ENCODE measurements around the gene GAMT.

GAMT gene

GRCh38 chr19:1445185-1445931 lies 44.0 kb upstream of the GAMT start:
- peak overlapping the region; percentile 67 for H2AFZ ChIP-seq (ENCODE audit: low read depth, low read length)
- peak; percentile 80 for DNase-seq

DNA sequence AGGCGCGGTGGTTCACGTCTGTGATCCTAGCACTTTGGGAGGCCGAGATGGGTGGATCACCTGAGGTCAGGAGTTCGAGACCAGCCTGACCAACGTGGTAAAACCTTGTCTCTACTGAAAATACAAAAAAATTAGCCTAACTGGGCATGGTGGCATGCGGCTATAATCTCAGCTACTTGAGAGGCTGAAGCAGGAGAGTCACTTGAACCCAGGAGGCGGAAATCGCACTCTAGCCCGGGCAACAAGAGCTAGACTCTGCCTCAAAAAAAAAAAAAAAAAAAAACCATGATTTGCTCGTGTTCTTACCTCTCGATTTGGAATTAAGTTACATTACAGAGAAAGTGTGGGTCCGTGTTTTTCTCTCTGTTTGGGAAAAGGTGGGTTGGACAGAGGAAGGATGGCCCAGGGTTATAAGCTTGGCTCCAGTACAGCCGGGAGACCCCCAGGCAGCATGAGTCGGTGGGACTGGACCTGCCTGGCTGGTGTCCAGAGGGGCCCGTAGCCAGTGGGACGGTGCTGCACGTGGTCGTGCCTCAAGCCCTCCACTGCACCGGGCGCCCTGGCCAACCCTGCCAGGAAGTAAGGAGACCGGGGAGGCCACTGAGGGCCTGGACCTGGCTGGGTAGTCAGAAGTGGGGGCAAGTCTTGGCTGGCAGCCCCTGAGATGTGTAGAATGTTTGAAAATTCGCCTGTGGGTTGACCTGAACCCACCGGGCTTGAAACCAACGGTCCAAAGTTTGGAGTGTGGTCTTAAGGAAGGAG lies 40.5 kb upstream of the GAMT start:
- ATAC-seq (ENCODE audit: insufficient read depth, low read depth) (no peak), DNase-seq (no peak)
- TF ChIP-seq CTCF (IDR thresholded peaks at IDR 0.05; ENCODE audit: borderline replicate concordance, extremely low read depth, low read length, poor library complexity, severe bottlenecking) (no peak), EZH2 (IDR thresholded peaks at IDR 0.05; ENCODE audit: borderline replicate concordance, low read depth, low read length, severe bottlenecking) (no peak)
- Histone ChIP-seq H3K36me3 (ENCODE audit: insufficient read depth, low read length) (peaks cover 39% of the 10 kb centered on the region), H3K4me1 (ENCODE audit: insufficient read depth, low read length) (peaks cover 36% of the 10 kb centered on the region), H3K4me2 (ENCODE audit: insufficient read depth, low read length) (no peak overlapping the region), H4K20me1 (ENCODE audit: insufficient read depth, low read length) (peaks cover 57% of the 10 kb centered on the region), H3K27me3 (ENCODE audit: insufficient read depth, low read length, poor library complexity) (no peaks in the 10 kb centered on the region), H3K9me3 (ENCODE audit: insufficient read depth, low read length, severe bottlenecking) (no peaks in the 10 kb centered on the region), H2AFZ (ENCODE audit: low read depth, low read length) (no peak overlapping the region), H3K4me3 (ENCODE audit: low read depth in 1 of 2, low read length in 2 of 2) (no peak overlapping the region), H3K27ac (ENCODE audit: low read length) (no peak overlapping the region), H3K79me2 (ENCODE audit: insufficient read depth, low read length) (peaks cover 37% of the 10 kb centered on the region), H3K9ac (ENCODE audit: low read depth, low read length) (no peak overlapping the region)

More at GRCh38 chr19:1445185-1445931, 44.0 kb upstream of the GAMT start:
- Histone ChIP-seq H3K4me1 (ENCODE audit: insufficient read depth, low read length) (peaks cover 18% of the 10 kb centered on the region), H3K27me3 (ENCODE audit: insufficient read depth, low read length, poor library complexity) (no peaks in the 10 kb centered on the region), H3K36me3 (ENCODE audit: insufficient read depth, low read length) (peaks cover 25% of the 10 kb centered on the region), H3K9ac (ENCODE audit: low read depth, low read length) (peak overlapping the region; percentile 56), H3K27ac (ENCODE audit: low read length) (no peak overlapping the region; the same call in none of the 2 replicates), H3K79me2 (ENCODE audit: insufficient read depth, low read length) (peaks cover 16% of the 10 kb centered on the region), H4K20me1 (ENCODE audit: insufficient read depth, low read length) (peaks cover 54% of the 10 kb centered on the region), H3K4me3 (ENCODE audit: low read depth in 1 of 2, low read length in 2 of 2) (peak overlapping the region in 1 of 2 experiments; percentile 47; a peak in 2 of 4 replicates), H3K4me2 (ENCODE audit: insufficient read depth, low read length) (peak overlapping the region; percentile 62), H3K9me3 (ENCODE audit: insufficient read depth, low read length, severe bottlenecking) (no peaks in the 10 kb centered on the region)
- ATAC-seq (ENCODE audit: insufficient read depth, low read depth) = peak; percentile 88
- TF ChIP-seq EZH2 (IDR thresholded peaks at IDR 0.05; ENCODE audit: borderline replicate concordance, low read depth, low read length, severe bottlenecking) (no peak), CTCF (IDR thresholded peaks at IDR 0.05; ENCODE audit: borderline replicate concordance, extremely low read depth, low read length, poor library complexity, severe bottlenecking) (peak; percentile 95)

DNA sequence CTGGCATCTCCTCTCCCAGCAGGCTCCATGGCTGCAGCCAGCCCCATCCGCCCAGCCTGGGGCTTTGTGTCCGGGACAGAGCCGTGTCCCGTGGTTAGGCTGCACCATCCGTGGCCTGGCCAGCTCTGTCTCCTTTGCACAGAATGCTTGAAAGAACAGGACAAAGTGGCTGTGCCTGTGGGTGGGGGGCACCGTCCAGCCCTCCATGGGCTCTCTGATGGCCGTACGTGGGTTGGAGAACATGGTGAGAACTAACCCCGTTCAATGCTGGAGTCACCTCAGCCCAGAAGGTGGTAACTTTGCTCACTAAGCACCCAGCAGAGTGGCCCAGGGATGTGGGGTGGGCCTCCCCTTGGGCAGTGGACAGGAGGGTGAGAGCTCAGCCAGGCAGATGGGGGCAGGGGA lies 39.7 kb upstream of the GAMT start:
- Histone ChIP-seq H3K4me3 (ENCODE audit: low read depth in 1 of 2, low read length in 2 of 2) (no peak overlapping the region), H3K79me2 (ENCODE audit: insufficient read depth, low read length) (peaks cover 37% of the 10 kb centered on the region), H3K27ac (ENCODE audit: low read length) (0 out of 2 replicates have a peak overlapping the region, but pooled peaks have one; percentile 7), H3K4me1 (ENCODE audit: insufficient read depth, low read length) (peaks cover 36% of the 10 kb centered on the region), H3K9ac (ENCODE audit: low read depth, low read length) (peak overlapping the region; percentile 90), H3K9me3 (ENCODE audit: insufficient read depth, low read length, severe bottlenecking) (no peaks in the 10 kb centered on the region), H4K20me1 (ENCODE audit: insufficient read depth, low read length) (peaks cover 57% of the 10 kb centered on the region), H3K36me3 (ENCODE audit: insufficient read depth, low read length) (peaks cover 39% of the 10 kb centered on the region), H2AFZ (ENCODE audit: low read depth, low read length) (no peak overlapping the region), H3K27me3 (ENCODE audit: insufficient read depth, low read length, poor library complexity) (no peaks in the 10 kb centered on the region), H3K4me2 (ENCODE audit: insufficient read depth, low read length) (peak overlapping the region; percentile 99; the same call in 1 of the 2 replicates)
- no peak for TF ChIP-seq EZH2 (IDR thresholded peaks at IDR 0.05; ENCODE audit: borderline replicate concordance, low read depth, low read length, severe bottlenecking)
- TF ChIP-seq CTCF (IDR thresholded peaks at IDR 0.05; ENCODE audit: borderline replicate concordance, extremely low read depth, low read length, poor library complexity, severe bottlenecking) = no peak
- ATAC-seq (ENCODE audit: insufficient read depth, low read depth) = no peak
- DNase-seq = no peak
